ENCODE data around the gene RTEL1.
"Not testable (repeated sequence)": the region's sequence is repeated elsewhere in the genome, so short reads cannot be mapped to it uniquely, and the experiment has no call there.

Gene RTEL1

GRCh38 chr20:63627751-63628245, 30.3 kb upstream of the RTEL1 start:
- DNase-seq: peak in 1 of 56 donors; percentile 11

- peak in 22 of 56 donors; percentile 8 to 49 (median 27) for DNase-seq
These were observed 29.7 kb upstream of the RTEL1 start for GRCh38 chr20:63628246-63628975.

GRCh38 chr20:63630956-63631355, 27.2 kb upstream of the RTEL1 start:
- DNase-seq: not testable (repeated sequence)

- DNase-seq: not testable (repeated sequence)
These were observed 26.7 kb upstream of the RTEL1 start for GRCh38 chr20:63631426-63631825.

- no peak for DNase-seq
These were observed 24.4 kb upstream of the RTEL1 start for GRCh38 chr20:63633732-63634131.

- DNase-seq: no peak
These were observed 22.5 kb upstream of the RTEL1 start for GRCh38 chr20:63635431-63636141.

GRCh38 chr20:63636752-63637628, 21.1 kb upstream of the RTEL1 start:
- DNase-seq: no peak

GRCh38 chr20:63639093-63639975, 18.8 kb upstream of the RTEL1 start:
- DNase-seq: no peak

- no peak for DNase-seq
These were observed 18.0 kb upstream of the RTEL1 start for GRCh38 chr20:63640086-63640485.

- not testable (repeated sequence) for DNase-seq
These were observed 17.4 kb upstream of the RTEL1 start for GRCh38 chr20:63640686-63641085.

- DNase-seq: peak in 1 of 56 donors; percentile 39
These were observed 16.8 kb upstream of the RTEL1 start for GRCh38 chr20:63641146-63641791.

GRCh38 chr20:63641792-63642523, 16.2 kb upstream of the RTEL1 start:
- DNase-seq: peak; percentile 23 to 98 (median 86)

- DNase-seq: no peak
These were observed 15.4 kb upstream of the RTEL1 start for GRCh38 chr20:63642527-63643247.

- DNase-seq: no peak
These were observed 14.6 kb upstream of the RTEL1 start for GRCh38 chr20:63643499-63643898.

- DNase-seq: no peak
These were observed 14.2 kb upstream of the RTEL1 start for GRCh38 chr20:63643946-63644345.

GRCh38 chr20:63645218-63645617, 12.9 kb upstream of the RTEL1 start:
- no peak for DNase-seq

GRCh38 chr20:63648190-63648589, 9.9 kb upstream of the RTEL1 start:
- no peak for DNase-seq

- no peak for DNase-seq
These were observed 9.1 kb upstream of the RTEL1 start for GRCh38 chr20:63648895-63649589.
